IMR-90 (cell line): ENCODE data around the gene SLC39A3. TPM values are rescaled to one million over a fixed set of nuclear protein-coding genes. Genes with fewer than 3 reads are reported as not detected.

Experiments used
- ATAC-seq: fragments of 200-7000 bp; cut with Tn5 transposase; 2 replicates; pipeline ENCODE4 v1.9.1; 2020; ENCODE audit warnings: low read depth, mild to moderate bottlenecking, moderate library complexity
- BruUV-seq: library from RNA; stranded (reverse); fragments of 400-500 nt; replicated peaks from 2 replicates; lab custom pipeline; 2021; lab: Mats Ljungman, UMichigan
- CTCF ChIA-PET: fragments of 300-600 bp; formaldehyde crosslinking; extraction: SDS; loops from one replicate; lab custom pipeline; 2021; ENCODE audit warnings: antibody characterized with exemption; lab: Yijun Ruan, JAX
- POLR2A ChIA-PET: fragments of 300-600 bp; sonication (Branson Sonifier 250); formaldehyde crosslinking; loops from one replicate; lab custom pipeline; 2022; ENCODE audit warnings: antibody characterized with exemption; ENCODE audit not compliant: unreplicated experiment; lab: Charles Lee
- DNase-seq: peaks from one replicate; pipeline ENCODE4 v3.0.0; 2013
- H2AFZ ChIP-seq: replicated peaks from 2 replicates; pipeline ENCODE3; 2013; ENCODE audit warnings: low read length, mild to moderate bottlenecking; ENCODE audit not compliant: poor library complexity
- H2AK5ac ChIP-seq: 2 replicates; pipeline ENCODE4 v1.6.1; 2013; ENCODE audit warnings: low read depth, low read length, inconsistent platforms
- H2AK9ac ChIP-seq: replicated peaks from 2 replicates; pipeline ENCODE3; 2013; ENCODE audit warnings: mild to moderate bottlenecking, low read depth, low read length, moderate library complexity; ENCODE audit not compliant: poor library complexity
- H2BK120ac ChIP-seq: 2 replicates; pipeline ENCODE4 v1.6.1; 2013; ENCODE audit warnings: low read depth, low read length, inconsistent platforms
- H2BK15ac ChIP-seq: 3 replicates; pipeline ENCODE4 v1.6.1; 2013; ENCODE audit warnings: low read depth, low read length, inconsistent platforms
- H2BK20ac ChIP-seq: 2 replicates; pipeline ENCODE4 v1.6.1; 2013; ENCODE audit warnings: low read depth, mild to moderate bottlenecking, inconsistent platforms, low read length, moderate library complexity
- H2BK5ac ChIP-seq: 2 replicates; pipeline ENCODE4 v1.6.1; 2013; ENCODE audit warnings: mild to moderate bottlenecking, low read depth, low read length, inconsistent platforms; ENCODE audit not compliant: poor library complexity, severe bottlenecking
- H3K14ac ChIP-seq: replicated peaks from 2 replicates; pipeline ENCODE4 v1.6.1; 2013; ENCODE audit warnings: low read depth, low read length, inconsistent platforms
- H3K18ac ChIP-seq: 2 replicates; pipeline ENCODE4 v1.6.1; 2013; ENCODE audit warnings: low read depth, low read length, control low read depth
- H3K23ac ChIP-seq: 2 replicates; pipeline ENCODE4 v1.6.1; 2013; ENCODE audit warnings: low read depth, low read length, inconsistent platforms
- H3K27ac ChIP-seq: 2 replicates; pipeline ENCODE4 v1.5.1; 2013; ENCODE audit warnings: mild to moderate bottlenecking, control low read depth, low read length; ENCODE audit not compliant: insufficient read depth
- H3K27me3 ChIP-seq: 2 replicates; pipeline ENCODE4 v1.6.1; 2013; ENCODE audit warnings: low read length; ENCODE audit not compliant: control insufficient read depth, insufficient read depth
- H3K36me3 ChIP-seq: 2 replicates; pipeline ENCODE4 v1.6.1; 2013; ENCODE audit warnings: low read length, mixed read lengths; ENCODE audit not compliant: control insufficient read depth, insufficient read depth
- H3K4ac ChIP-seq: 2 replicates; pipeline ENCODE4 v1.6.1; 2013; ENCODE audit warnings: low read depth, low read length, inconsistent platforms
- H3K4me1 ChIP-seq: 2 replicates; pipeline ENCODE4 v1.6.1; 2013; ENCODE audit warnings: low read length, mixed read lengths; ENCODE audit not compliant: control insufficient read depth, insufficient read depth
- H3K4me2 ChIP-seq: 2 replicates; pipeline ENCODE4 v1.6.1; 2013; ENCODE audit warnings: low read depth, mild to moderate bottlenecking, control low read depth, low read length, moderate library complexity
- H3K4me3 ChIP-seq: 2 replicates; pipeline ENCODE4 v1.5.1; 2013; ENCODE audit warnings: low read depth, mild to moderate bottlenecking, control low read depth, low read length, moderate library complexity; ENCODE audit not compliant: insufficient read depth
- H3K56ac ChIP-seq: 2 replicates; pipeline ENCODE4 v1.6.1; 2013; ENCODE audit warnings: low read length, inconsistent platforms; ENCODE audit not compliant: insufficient read depth; ENCODE audit errors: extremely low read depth
- H3K79me1 ChIP-seq, 2 experiments: 2 replicates each; pipeline ENCODE4 v1.6.1; 2013; ENCODE audit warnings: low read length in 2 of 2, inconsistent platforms in 1 of 2, low read depth in 1 of 2
- H3K9ac ChIP-seq: 2 replicates; pipeline ENCODE4 v1.6.1; 2013; ENCODE audit warnings: low read depth, low read length, control low read depth
- H3K9me1 ChIP-seq: 2 replicates; pipeline ENCODE4 v1.6.1; 2013; ENCODE audit warnings: low read length, inconsistent platforms; ENCODE audit not compliant: insufficient read depth
- H3K9me3 ChIP-seq: 2 replicates; pipeline ENCODE4 v1.6.1; 2013; ENCODE audit warnings: low read length; ENCODE audit not compliant: control insufficient read depth, insufficient read depth
- H4K20me1 ChIP-seq: 2 replicates; pipeline ENCODE4 v1.6.1; 2013; ENCODE audit warnings: low read length, inconsistent platforms; ENCODE audit not compliant: insufficient read depth
- H4K5ac ChIP-seq: 2 replicates; pipeline ENCODE4 v1.6.1; 2013; ENCODE audit warnings: mild to moderate bottlenecking, low read depth, low read length, control low read depth
- H4K8ac ChIP-seq, 2 experiments: 2 replicates each; pipeline ENCODE4 v1.6.1; 2013; ENCODE audit warnings: low read depth in 2 of 2, low read length in 2 of 2, control low read depth in 1 of 2, inconsistent platforms in 1 of 2
- H4K91ac ChIP-seq: 2 replicates; pipeline ENCODE4 v1.6.1; 2013; ENCODE audit warnings: low read depth, low read length, inconsistent platforms; ENCODE audit not compliant: insufficient read depth
- BHLHE40 ChIP-seq: fragments of 150-350 bp; IDR thresholded peaks from 2 replicates; pipeline ENCODE4 v1.6.1; 2016; ENCODE audit warnings: mild to moderate bottlenecking, low read depth, low read length
- CEBPB ChIP-seq: IDR thresholded peaks from 2 replicates; pipeline ENCODE4 v1.6.1; 2012; ENCODE audit warnings: low read depth, low read length, improper control_type of control experiment
- CHD1 ChIP-seq: IDR thresholded peaks from 2 replicates; pipeline ENCODE4 v1.6.1; 2012; ENCODE audit warnings: low read depth, low read length, improper control_type of control experiment
- FOS ChIP-seq: fragments of 150-350 bp; IDR thresholded peaks from 2 replicates; pipeline ENCODE4 v1.6.1; 2016; ENCODE audit warnings: low read depth, low read length
- MAFK ChIP-seq: IDR thresholded peaks from 2 replicates; pipeline ENCODE4 v1.6.1; 2012; ENCODE audit warnings: low read depth, low read length, improper control_type of control experiment
- MAZ ChIP-seq: IDR thresholded peaks from 2 replicates; pipeline ENCODE4 v1.6.1; 2012; ENCODE audit warnings: low read depth, mild to moderate bottlenecking, low read length, improper control_type of control experiment, moderate library complexity, borderline replicate concordance
- MXI1 ChIP-seq: IDR thresholded peaks from 2 replicates; pipeline ENCODE4 v1.6.1; 2012; ENCODE audit warnings: low read depth, mild to moderate bottlenecking, low read length, moderate library complexity, borderline replicate concordance
- NFE2L2 ChIP-seq: fragments of 150-350 bp; IDR thresholded peaks from 2 replicates; pipeline ENCODE4 v1.6.1; 2016; ENCODE audit warnings: low read depth, mild to moderate bottlenecking, low read length
- POLR2A ChIP-seq: IDR thresholded peaks from 2 replicates; pipeline ENCODE4 v1.6.1; 2012; ENCODE audit warnings: mild to moderate bottlenecking, low read depth, low read length
- RAD21 ChIP-seq: IDR thresholded peaks from 2 replicates; pipeline ENCODE4 v1.6.1; 2012; ENCODE audit warnings: low read length, improper control_type of control experiment
- SMC3 ChIP-seq: fragments of 150-350 bp; IDR thresholded peaks from 2 replicates; pipeline ENCODE4 v1.6.1; 2016; ENCODE audit warnings: low read depth, mild to moderate bottlenecking, antibody characterized with exemption, low read length, moderate library complexity
- WGBS, 2 experiments: methylation state at CpG; one replicate each; pipeline versions ENCODE4 v1.1.5 to v1.1.7; 2013; ENCODE audit warnings: missing lambda C conversion rate in 2 of 2; ENCODE audit not compliant: insufficient read length in 1 of 2; ENCODE audit errors: extremely low coverage in 2 of 2; 5-methylcytosine and 5-hydroxymethylcytosine counted together
- dilution Hi-C: fragments of 300-500 bp; cut with HindIII; formaldehyde crosslinking; loops from one replicate; pipeline ENCODE4 v1.14.3; 2018; ENCODE audit warnings: low sequenced_read_pairs; ENCODE audit not compliant: unreplicated experiment
- in situ Hi-C: fragments of 300-500 bp; cut with MboI; formaldehyde crosslinking; loops from 3 replicates; pipeline ENCODE4 v1.14.3; 2019; ENCODE audit warnings: low sequenced_read_pairs, inconsistent platforms, mixed read lengths
- intact Hi-C: fragments of 100-400 bp; cut with micrococcal nuclease; formaldehyde crosslinking; loops from 2 replicates; pipeline ENCODE4 v1.10.0; 2022
- polyA plus RNA-seq, 3 experiments: library from polyadenylated mRNA; depleted of rRNA; stranded (reverse); fragments of >200 nt; gene quantifications; 2 replicates each; pipeline ENCODE4 v1.2.3, GENCODE V29; 2012; ENCODE audit warnings: low replicate concordance in 1 of 3
- total RNA-seq: library from RNA; depleted of rRNA; stranded (reverse); fragments of >200 nt; gene quantifications from 2 replicates; pipeline ENCODE4 v1.2.3, GENCODE V29; 2012
- TF ChIP-seq, protein P1 (sequence below): conservative IDR thresholded peaks from 2 replicates; pipeline ENCODE4 v1.5.1; 2012; ENCODE audit warnings: mild to moderate bottlenecking, low read depth, low read length, improper control_type of control experiment

The SLC39A3 gene
- total and polyA plus RNA-seq, 2 of the 4 experiments (the other 2 are of a cell fraction): 12.4 to 38.2 TPM

DNA sequence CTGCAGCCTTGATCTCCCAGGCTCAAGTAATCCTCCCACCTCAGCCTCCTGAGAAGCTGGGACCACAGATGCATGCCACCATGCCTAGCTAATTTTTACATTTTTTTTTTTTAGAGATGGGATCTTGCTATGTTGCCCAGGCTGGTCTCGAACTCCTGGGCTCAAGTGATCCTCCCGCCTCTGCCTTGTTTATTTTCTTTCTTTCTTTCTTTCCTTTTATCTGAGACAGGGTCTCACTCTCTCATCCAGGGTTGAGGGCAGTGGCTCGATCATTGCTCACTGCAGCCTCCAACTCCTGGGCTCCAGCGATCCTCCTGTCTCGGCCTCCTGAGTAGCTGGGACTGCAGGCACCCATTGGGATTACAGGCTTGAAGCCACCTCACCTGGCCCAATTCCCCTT, 33.6 kb downstream of the SLC39A3 start (continued):
- TF ChIP-seq, protein P1, sequence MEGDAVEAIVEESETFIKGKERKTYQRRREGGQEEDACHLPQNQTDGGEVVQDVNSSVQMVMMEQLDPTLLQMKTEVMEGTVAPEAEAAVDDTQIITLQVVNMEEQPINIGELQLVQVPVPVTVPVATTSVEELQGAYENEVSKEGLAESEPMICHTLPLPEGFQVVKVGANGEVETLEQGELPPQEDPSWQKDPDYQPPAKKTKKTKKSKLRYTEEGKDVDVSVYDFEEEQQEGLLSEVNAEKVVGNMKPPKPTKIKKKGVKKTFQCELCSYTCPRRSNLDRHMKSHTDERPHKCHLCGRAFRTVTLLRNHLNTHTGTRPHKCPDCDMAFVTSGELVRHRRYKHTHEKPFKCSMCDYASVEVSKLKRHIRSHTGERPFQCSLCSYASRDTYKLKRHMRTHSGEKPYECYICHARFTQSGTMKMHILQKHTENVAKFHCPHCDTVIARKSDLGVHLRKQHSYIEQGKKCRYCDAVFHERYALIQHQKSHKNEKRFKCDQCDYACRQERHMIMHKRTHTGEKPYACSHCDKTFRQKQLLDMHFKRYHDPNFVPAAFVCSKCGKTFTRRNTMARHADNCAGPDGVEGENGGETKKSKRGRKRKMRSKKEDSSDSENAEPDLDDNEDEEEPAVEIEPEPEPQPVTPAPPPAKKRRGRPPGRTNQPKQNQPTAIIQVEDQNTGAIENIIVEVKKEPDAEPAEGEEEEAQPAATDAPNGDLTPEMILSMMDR: no peak
- TF ChIP-seq POLR2A: no peak

DNA sequence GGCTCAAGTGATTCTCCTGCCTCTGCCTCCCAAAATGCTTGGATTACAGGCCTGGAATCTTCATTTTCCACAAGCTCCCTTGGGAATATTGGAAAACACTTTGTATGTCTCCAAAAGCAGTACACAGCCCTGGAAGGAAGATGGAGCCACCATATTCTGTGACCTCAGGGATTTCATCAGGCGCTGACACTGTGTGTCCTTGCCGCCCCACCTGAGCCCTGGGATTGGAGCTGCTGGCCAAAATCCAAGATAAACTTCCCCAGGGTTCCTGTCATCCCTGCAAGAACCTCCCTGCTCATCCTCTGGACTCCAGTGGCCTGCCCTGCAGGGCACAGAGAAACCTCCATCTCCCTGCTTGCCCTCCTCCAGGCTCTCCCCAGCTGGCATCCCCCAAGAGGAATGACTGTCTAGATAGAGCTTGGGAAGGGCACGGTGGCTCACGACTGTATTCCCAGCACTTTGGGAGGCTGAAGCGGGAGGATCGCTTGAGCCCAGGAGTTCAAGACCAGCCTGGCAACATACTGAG, 36.1 kb downstream of the SLC39A3 start:
- Histone ChIP-seq H3K14ac (no peak overlapping the region), H4K91ac (no peak overlapping the region), H2AK9ac (no peak overlapping the region), H3K4me1 (no peaks in the 10 kb centered on the region), H4K20me1 (no peaks in the 10 kb centered on the region; the same call in 1 of the 2 replicates), H3K79me1 (no peaks in the 10 kb centered on the region), H3K27ac (no peak overlapping the region), H2BK5ac (no peak overlapping the region), H3K4me3 (no peak overlapping the region), H4K5ac (no peak overlapping the region), H2BK20ac (no peak overlapping the region), H3K23ac (no peak overlapping the region), H3K56ac (no peak overlapping the region), H3K9me1 (no peaks in the 10 kb centered on the region), H3K36me3 (no peaks in the 10 kb centered on the region), H3K4ac (no peak overlapping the region), H3K9ac (no peak overlapping the region), H3K4me2 (no peak overlapping the region), H2BK120ac (no peak overlapping the region), H4K8ac (no peak overlapping the region), H2AK5ac (no peak overlapping the region), H3K27me3 (peaks cover 37% of the 10 kb centered on the region), H3K9me3 (no peaks in the 10 kb centered on the region), H2AFZ (no peak overlapping the region), H3K18ac (no peak overlapping the region), H2BK15ac (no peak overlapping the region)
- ATAC-seq (no peak), DNase-seq (no peak)
- in situ Hi-C loops: no loop called here
- ChIA-PET CTCF (interaction anchor here (0.6 kb wide), 1 partner anchor 27 kb away, joined by 3 read pairs; no protein-coding TSS in a partner anchor), POLR2A (no interaction called here)
- TF ChIP-seq SMC3: no peak
- TF ChIP-seq MXI1: no peak
- TF ChIP-seq CEBPB: no peak
- TF ChIP-seq MAFK: no peak
- no peak for TF ChIP-seq NFE2L2
- no peak for TF ChIP-seq POLR2A
- TF ChIP-seq CHD1: no peak
- no peak for TF ChIP-seq FOS
- TF ChIP-seq BHLHE40: no peak
- no peak for TF ChIP-seq MAZ
- no peak for TF ChIP-seq RAD21
- dilution Hi-C loops: no loop called here
- intact Hi-C loops: no loop called here
- no TSS peak for BruUV-seq
- 86% methylated on average over 2 of the region's 6 CpGs; no CpG with 5 or more reads in 1 of the 2 experiments for WGBS, 2 experiments
